ENCODE results near the gene RUNX1.
A peak's percentile ranks its signal among the peaks of the same experiment; 100 is the strongest.
"Not testable (repeated sequence)": the region's sequence is repeated elsewhere in the genome, so short reads cannot be mapped to it uniquely, and the experiment has no call there.

Gene RUNX1

GRCh38 chr21:34817821-34818661, 231.1 kb downstream of the RUNX1 start:
- no peak for DNase-seq

GRCh38 chr21:34815831-34816705, 233.0 kb downstream of the RUNX1 start:
- no peak for DNase-seq

- DNase-seq = no peak
Observed at GRCh38 chr21:34814529-34814951, 234.6 kb downstream of the RUNX1 start.

- DNase-seq = no peak
Observed at GRCh38 chr21:34813266-34813894, 235.7 kb downstream of the RUNX1 start.

GRCh38 chr21:34812504-34813265, 236.4 kb downstream of the RUNX1 start:
- DNase-seq = no peak

- DNase-seq = no peak
Observed at GRCh38 chr21:34811368-34811767, 237.7 kb downstream of the RUNX1 start.

GRCh38 chr21:34810786-34811185, 238.3 kb downstream of the RUNX1 start:
- DNase-seq = no peak

GRCh38 chr21:34809822-34810221, 239.3 kb downstream of the RUNX1 start:
- DNase-seq = no peak

- DNase-seq = no peak
Observed at GRCh38 chr21:34808569-34809204, 240.4 kb downstream of the RUNX1 start.

GRCh38 chr21:34807881-34808568, 241.1 kb downstream of the RUNX1 start:
- peak; percentile 58 for DNase-seq

- DNase-seq = peak; percentile 53
Observed at GRCh38 chr21:34807146-34807880, 241.8 kb downstream of the RUNX1 start.

GRCh38 chr21:34806423-34806822, 242.7 kb downstream of the RUNX1 start:
- no peak for DNase-seq

GRCh38 chr21:34805157-34805556, 243.9 kb downstream of the RUNX1 start:
- DNase-seq = no peak

- DNase-seq = not testable (repeated sequence)
Observed at GRCh38 chr21:34804584-34804983, 244.5 kb downstream of the RUNX1 start.

GRCh38 chr21:34803782-34804370, 245.2 kb downstream of the RUNX1 start:
- no peak for DNase-seq

- no peak for DNase-seq
Observed at GRCh38 chr21:34802180-34802899, 246.8 kb downstream of the RUNX1 start.

- no peak for DNase-seq
Observed at GRCh38 chr21:34801519-34802132, 247.5 kb downstream of the RUNX1 start.

GRCh38 chr21:34800797-34801518, 248.1 kb downstream of the RUNX1 start:
- no peak for DNase-seq

All from activated CD4-positive, CD25-positive, alpha-beta regulatory T cell treated with anti-CD3 and anti-CD28 coated beads, Interleukin-2, amount 50 U/mL, for 72 hours (primary cell).